ENCODE data around the gene CWC22.

GRCh38 chr2:179911569-179911968 lies 95.5 kb downstream of the CWC22 start:
- no peak for TF ChIP-seq POLR2A (IDR thresholded peaks at IDR 0.05)
- TF ChIP-seq, protein P1, sequence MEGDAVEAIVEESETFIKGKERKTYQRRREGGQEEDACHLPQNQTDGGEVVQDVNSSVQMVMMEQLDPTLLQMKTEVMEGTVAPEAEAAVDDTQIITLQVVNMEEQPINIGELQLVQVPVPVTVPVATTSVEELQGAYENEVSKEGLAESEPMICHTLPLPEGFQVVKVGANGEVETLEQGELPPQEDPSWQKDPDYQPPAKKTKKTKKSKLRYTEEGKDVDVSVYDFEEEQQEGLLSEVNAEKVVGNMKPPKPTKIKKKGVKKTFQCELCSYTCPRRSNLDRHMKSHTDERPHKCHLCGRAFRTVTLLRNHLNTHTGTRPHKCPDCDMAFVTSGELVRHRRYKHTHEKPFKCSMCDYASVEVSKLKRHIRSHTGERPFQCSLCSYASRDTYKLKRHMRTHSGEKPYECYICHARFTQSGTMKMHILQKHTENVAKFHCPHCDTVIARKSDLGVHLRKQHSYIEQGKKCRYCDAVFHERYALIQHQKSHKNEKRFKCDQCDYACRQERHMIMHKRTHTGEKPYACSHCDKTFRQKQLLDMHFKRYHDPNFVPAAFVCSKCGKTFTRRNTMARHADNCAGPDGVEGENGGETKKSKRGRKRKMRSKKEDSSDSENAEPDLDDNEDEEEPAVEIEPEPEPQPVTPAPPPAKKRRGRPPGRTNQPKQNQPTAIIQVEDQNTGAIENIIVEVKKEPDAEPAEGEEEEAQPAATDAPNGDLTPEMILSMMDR (IDR thresholded peaks at IDR 0.05) = no peak

Measured in breast epithelium (tissue), 3 donors.